H1 (cell line): Measurements from ENCODE around the gene RNF145. TPM values are rescaled to one million over a fixed set of nuclear protein-coding genes. Genes with fewer than 3 reads are reported as not detected.

ENCODE experiments used
- CTCF ChIA-PET: fragments of 300-600 bp; sonication (Branson Sonifier 250); formaldehyde crosslinking; loops from one replicate; lab custom pipeline; 2021; ENCODE audit not compliant: partially characterized antibody; lab: Charles Lee
- POLR2A ChIA-PET: fragments of 300-600 bp; sonication (Branson Sonifier 250); formaldehyde crosslinking; loops from one replicate; lab custom pipeline; 2021; ENCODE audit warnings: inconsistent platforms; ENCODE audit not compliant: partially characterized antibody; lab: Charles Lee
- DNase-seq, 2 experiments: peaks; one replicate each; pipeline versions ENCODE4 v3.0.0 to v3.0.0-alpha.2; 2010 to 2022; ENCODE audit warnings: low spot score in 2 of 2, low read depth in 1 of 2, mixed read lengths in 1 of 2
- FAIRE-seq: peaks from 2 replicates; lab custom pipeline; 2011; peaks lifted over from hg19 to GRCh38; lab: Jason Lieb, UNC
- H2AFZ ChIP-seq: 2 replicates; pipeline ENCODE4 v1.8.1; 2012; ENCODE audit warnings: low read length, inconsistent platforms
- H2AK5ac ChIP-seq: 2 replicates; pipeline ENCODE4 v1.6.1; 2013; ENCODE audit warnings: low read depth, low read length
- H2BK120ac ChIP-seq: replicated peaks from 2 replicates; pipeline ENCODE3; 2013; ENCODE audit warnings: low read depth, low read length, inconsistent platforms
- H2BK12ac ChIP-seq: 2 replicates; pipeline ENCODE4 v1.6.1; 2013; ENCODE audit warnings: low read depth, low read length
- H2BK15ac ChIP-seq: 2 replicates; pipeline ENCODE4 v1.6.1; 2013; ENCODE audit warnings: low read length
- H2BK20ac ChIP-seq: 2 replicates; pipeline ENCODE4 v1.6.1; 2013; ENCODE audit warnings: low read length
- H2BK5ac ChIP-seq: 2 replicates; pipeline ENCODE4 v1.6.1; 2013; ENCODE audit warnings: low read depth, low read length
- H3K14ac ChIP-seq: 2 replicates; pipeline ENCODE4 v1.6.1; 2013; ENCODE audit warnings: inconsistent platforms; ENCODE audit not compliant: insufficient read length
- H3K18ac ChIP-seq: 2 replicates; pipeline ENCODE4 v1.6.1; 2013; ENCODE audit warnings: low read length; ENCODE audit errors: extremely low read depth
- H3K23ac ChIP-seq: 2 replicates; pipeline ENCODE4 v1.6.1; 2013; ENCODE audit warnings: inconsistent platforms; ENCODE audit not compliant: insufficient read length
- H3K23me2 ChIP-seq: 2 replicates; pipeline ENCODE4 v1.6.1; 2013; ENCODE audit warnings: low read depth, low read length
- H3K27ac ChIP-seq: 2 replicates; pipeline ENCODE4 v1.6.1; 2011; ENCODE audit warnings: low read depth, low read length, inconsistent platforms
- H3K27me3 ChIP-seq, 4 experiments: replicated peaks in 1 of 4; 1 replicate in 1 of 4; 2 replicates in 3 of 4; pipeline versions ENCODE4 v1.6.1 to v1.8.1; 2011 to 2013; ENCODE audit warnings: low read length in 3 of 4, mild to moderate bottlenecking in 3 of 4, inconsistent platforms in 2 of 4, mixed read lengths in 2 of 4, moderate library complexity in 1 of 4; ENCODE audit not compliant: control insufficient read depth in 3 of 4, insufficient read depth in 3 of 4; ENCODE audit errors: extremely low read depth in 1 of 4
- H3K36me3 ChIP-seq, 4 experiments: 2 replicates each; pipeline versions ENCODE4 v1.6.1 to v1.8.1; 2011 to 2013; ENCODE audit warnings: mild to moderate bottlenecking in 4 of 4, low read length in 3 of 4, moderate library complexity in 2 of 4, control low read depth in 1 of 4, inconsistent platforms in 1 of 4; ENCODE audit not compliant: insufficient read depth in 4 of 4, control insufficient read depth in 2 of 4
- H3K4ac ChIP-seq: replicated peaks from 2 replicates; pipeline ENCODE3; 2013; ENCODE audit warnings: low read length, low read depth, mixed read lengths, inconsistent platforms; ENCODE audit not compliant: insufficient read length
- H3K4me1 ChIP-seq, 4 experiments: replicated peaks in 1 of 4; 1 replicate in 1 of 4; 2 replicates in 3 of 4; pipeline versions ENCODE4 v1.6.1 to v1.8.1; 2011 to 2013; ENCODE audit warnings: low read length in 3 of 4, inconsistent platforms in 2 of 4, mixed read lengths in 1 of 4; ENCODE audit not compliant: insufficient read depth in 4 of 4, control insufficient read depth in 3 of 4
- H3K4me2 ChIP-seq, 2 experiments: 2 replicates each; pipeline versions ENCODE4 v1.6.1 to v1.8.1; 2011 to 2013; ENCODE audit warnings: low read depth in 2 of 2, low read length in 2 of 2, control low read depth in 1 of 2, inconsistent platforms in 1 of 2, mild to moderate bottlenecking in 1 of 2; ENCODE audit not compliant: insufficient read depth in 1 of 2
- H3K4me3 ChIP-seq, 4 experiments: fragments of 200-600, 300-600 bp in 1 of 4; sonication (generic), shearing (Covaris generic), sonication (Bioruptor Twin) in 1 of 4; 2 replicates each; pipeline versions ENCODE4 v1.5.1 to v1.8.1; 2011 to 2016; ENCODE audit warnings: low read length in 4 of 4, low read depth in 3 of 4, control low read depth in 2 of 4, inconsistent platforms in 2 of 4, mild to moderate bottlenecking in 2 of 4, mixed read lengths in 1 of 4, moderate library complexity in 1 of 4; ENCODE audit not compliant: insufficient read depth in 2 of 4; ENCODE audit errors: extremely low read depth in 1 of 4
- H3K56ac ChIP-seq: replicated peaks from 2 replicates; pipeline ENCODE3; 2013; ENCODE audit warnings: low read depth, mild to moderate bottlenecking, mixed read lengths, low read length, inconsistent platforms; ENCODE audit not compliant: insufficient read length
- H3K79me1 ChIP-seq: 2 replicates; pipeline ENCODE4 v1.6.1; 2013; ENCODE audit warnings: low read depth, low read length, control low read depth
- H3K79me2 ChIP-seq, 2 experiments: 2 replicates each; pipeline versions ENCODE4 v1.6.1 to v1.8.1; 2012 to 2013; ENCODE audit warnings: low read length in 2 of 2, mild to moderate bottlenecking in 2 of 2, inconsistent platforms in 1 of 2; ENCODE audit not compliant: insufficient read depth in 2 of 2, control insufficient read depth in 1 of 2
- H3K9ac ChIP-seq, 4 experiments: replicated peaks in 1 of 4; 1 replicate in 1 of 4; 2 replicates in 3 of 4; pipeline versions ENCODE4 v1.6.1 to v1.8.1; 2011 to 2013; ENCODE audit warnings: low read depth in 3 of 4, low read length in 3 of 4, control low read depth in 2 of 4, mild to moderate bottlenecking in 2 of 4, moderate library complexity in 2 of 4, inconsistent platforms in 1 of 4; ENCODE audit errors: extremely low read depth in 1 of 4
- H3K9me3 ChIP-seq, 2 experiments: 2 replicates each; pipeline versions ENCODE4 v1.6.1 to v1.8.1; 2012 to 2013; ENCODE audit warnings: mild to moderate bottlenecking in 2 of 2, moderate library complexity in 2 of 2, control low read depth in 1 of 2, inconsistent platforms in 1 of 2, low read depth in 1 of 2, low read length in 1 of 2, mixed read lengths in 1 of 2; ENCODE audit not compliant: insufficient read depth in 2 of 2
- H4K20me1 ChIP-seq, 2 experiments: replicated peaks in 1 of 2; 2 replicates each; pipeline versions ENCODE3 to v1.8.1; 2011 to 2013; ENCODE audit warnings: inconsistent platforms in 2 of 2, low read length in 2 of 2, mild to moderate bottlenecking in 1 of 2; ENCODE audit not compliant: insufficient read depth in 2 of 2, control insufficient read depth in 1 of 2
- H4K5ac ChIP-seq: 2 replicates; pipeline ENCODE4 v1.6.1; 2013; ENCODE audit warnings: low read length, low read depth, mixed read lengths, inconsistent platforms; ENCODE audit not compliant: insufficient read length
- H4K8ac ChIP-seq: 2 replicates; pipeline ENCODE4 v1.8.0; 2013; ENCODE audit warnings: mild to moderate bottlenecking, moderate library complexity, low read length, inconsistent platforms; ENCODE audit not compliant: insufficient read depth; ENCODE audit errors: extremely low read depth
- H4K91ac ChIP-seq: replicated peaks from 2 replicates; pipeline ENCODE3; 2013; ENCODE audit warnings: low read length, mixed read lengths, inconsistent platforms; ENCODE audit not compliant: insufficient read length
- BCL11A ChIP-seq, 2 experiments: IDR thresholded peaks; one replicate each; pipeline ENCODE4 v1.6.1; 2011; ENCODE audit warnings: low read depth in 2 of 2, low read length in 2 of 2, mild to moderate bottlenecking in 2 of 2
- BRCA1 ChIP-seq: IDR thresholded peaks from 2 replicates; pipeline ENCODE4 v1.6.1; 2012; ENCODE audit warnings: low read depth, low read length, improper control_type of control experiment
- CHD1 ChIP-seq: IDR thresholded peaks from 2 replicates; pipeline ENCODE4 v1.6.1; 2012; ENCODE audit warnings: low read depth, low read length, improper control_type of control experiment
- CHD2 ChIP-seq: IDR thresholded peaks from 2 replicates; pipeline ENCODE4 v1.6.1; 2012; ENCODE audit warnings: low read length, improper control_type of control experiment
- JUND ChIP-seq: IDR thresholded peaks from 2 replicates; pipeline ENCODE4 v1.6.1; 2011; ENCODE audit warnings: mild to moderate bottlenecking, improper control_type of control experiment, low read length
- KDM5A ChIP-seq: fragments of 200-600 bp; IDR thresholded peaks from 2 replicates; pipeline ENCODE4 v1.7.1; 2012; ENCODE audit warnings: mild to moderate bottlenecking, low read length, inconsistent platforms, mixed read lengths
- NANOG ChIP-seq: IDR thresholded peaks from 2 replicates; pipeline ENCODE4 v1.6.1; 2011; ENCODE audit warnings: low read length, low read depth, mild to moderate bottlenecking, inconsistent platforms; ENCODE audit not compliant: insufficient read depth, poor library complexity, severe bottlenecking
- RNF2 ChIP-seq: fragments of 200-900, 300-1000 bp; sonication (generic); IDR thresholded peaks from 2 replicates; pipeline ENCODE4 v1.7.1; 2016; ENCODE audit warnings: borderline replicate concordance, low read depth, mild to moderate bottlenecking, antibody characterized with exemption, low read length; ENCODE audit not compliant: poor library complexity, severe bottlenecking; ENCODE audit errors: missing control alignments
- SP2 ChIP-seq: IDR thresholded peaks from 2 replicates; pipeline ENCODE4 v1.6.1; 2012; ENCODE audit warnings: mild to moderate bottlenecking, low read length, inconsistent platforms
- TAF1 ChIP-seq: IDR thresholded peaks from 2 replicates; pipeline ENCODE4 v1.6.1; 2011; ENCODE audit warnings: mild to moderate bottlenecking, low read depth, low read length
- TAF7 ChIP-seq: optimal IDR thresholded peaks from 2 replicates; pipeline ENCODE3; 2011; ENCODE audit warnings: low read depth, mild to moderate bottlenecking, inconsistent platforms, low read length, moderate library complexity, borderline replicate concordance
- TEAD4 ChIP-seq: IDR thresholded peaks from 2 replicates; pipeline ENCODE4 v1.6.1; 2012; ENCODE audit warnings: low read depth, low read length, inconsistent platforms, mixed read lengths
- WGBS, 2 experiments: shearing (Covaris generic) in 1 of 2; methylation state at CpG; one replicate each; pipeline versions ENCODE4 v1.1.6 to v1.1.7; 2013 to 2015; ENCODE audit warnings: low lambda C conversion rate in 2 of 2, mixed read lengths in 2 of 2, inconsistent platforms in 1 of 2, low coverage in 1 of 2, missing lambda C conversion rate in 1 of 2; ENCODE audit not compliant: insufficient replicate concordance in 2 of 2, insufficient coverage in 1 of 2, insufficient read length in 1 of 2; ENCODE audit errors: extremely low coverage in 1 of 2, missing lambda C conversion rate in 1 of 2; 5-methylcytosine and 5-hydroxymethylcytosine counted together
- polyA plus RNA-seq, 7 experiments: library from polyadenylated mRNA; depleted of rRNA in 3 of 7; stranded (reverse) in 5 of 7; unstranded in 2 of 7; fragments of >200 nt in 5 of 7; fragments of 200-250 nt in 2 of 7; gene quantifications; 1 replicate in 5 of 7; 2 replicates in 1 of 7; 4 replicates in 1 of 7; pipeline versions ENCODE4 v1.2.1 to v1.2.3, GENCODE V29; 2011 to 2013; ENCODE audit warnings: missing spikeins in 2 of 7, mixed read lengths in 2 of 7
- total RNA-seq: library from RNA; stranded (reverse); fragmentation: NEBNext Ultra II Directional; extraction: Animal tissue kit (Norgen Biotek cat#: 25700); gene quantifications from 2 replicates; pipeline ENCODE4 v1.2.1, GENCODE V29; 2021
- TF ChIP-seq, protein P1 (sequence below): IDR thresholded peaks from 2 replicates; pipeline ENCODE4 v1.6.1; 2012; ENCODE audit warnings: low read length, inconsistent platforms

The RNF145 gene
- total and polyA plus RNA-seq, 2 of the 8 experiments (the other 6 are each of a cell fraction or from before 2014, with no cell fraction given): 34.2 to 72.5 TPM

DNA sequence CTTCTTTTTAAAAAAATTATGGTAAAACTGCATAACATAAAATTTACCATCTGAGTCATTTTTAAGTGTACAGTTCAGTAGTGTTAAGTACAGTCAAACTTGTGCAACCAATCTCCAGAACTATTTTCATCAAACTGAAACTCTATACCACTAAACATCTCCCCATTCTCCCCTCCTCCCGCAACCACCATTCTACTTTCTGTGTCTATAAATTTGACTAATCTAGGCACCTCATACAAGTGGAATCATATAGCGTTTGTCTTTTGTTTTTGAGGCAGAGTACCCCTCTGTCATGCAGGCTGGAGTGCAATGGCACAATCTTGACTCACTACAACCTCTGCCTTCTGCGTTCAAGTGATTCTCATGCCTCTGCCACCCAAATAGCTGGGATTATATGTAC lies 85.7 kb downstream of the RNF145 start:
- no peak overlapping the region for H2BK12ac ChIP-seq
- no peak for TF ChIP-seq RNF2
- no peak for TF ChIP-seq JUND
- no peak for TF ChIP-seq TAF7
- TF ChIP-seq SP2: no peak
- TF ChIP-seq NANOG: no peak
- no peak for TF ChIP-seq CHD1
- no peak for TF ChIP-seq BCL11A (IDR thresholded peaks at IDR 0.05; ENCODE audit: low read depth in 2 of 2, low read length in 2 of 2)
- TF ChIP-seq BRCA1: no peak
- no peak for TF ChIP-seq TAF1
- TF ChIP-seq, protein P1, sequence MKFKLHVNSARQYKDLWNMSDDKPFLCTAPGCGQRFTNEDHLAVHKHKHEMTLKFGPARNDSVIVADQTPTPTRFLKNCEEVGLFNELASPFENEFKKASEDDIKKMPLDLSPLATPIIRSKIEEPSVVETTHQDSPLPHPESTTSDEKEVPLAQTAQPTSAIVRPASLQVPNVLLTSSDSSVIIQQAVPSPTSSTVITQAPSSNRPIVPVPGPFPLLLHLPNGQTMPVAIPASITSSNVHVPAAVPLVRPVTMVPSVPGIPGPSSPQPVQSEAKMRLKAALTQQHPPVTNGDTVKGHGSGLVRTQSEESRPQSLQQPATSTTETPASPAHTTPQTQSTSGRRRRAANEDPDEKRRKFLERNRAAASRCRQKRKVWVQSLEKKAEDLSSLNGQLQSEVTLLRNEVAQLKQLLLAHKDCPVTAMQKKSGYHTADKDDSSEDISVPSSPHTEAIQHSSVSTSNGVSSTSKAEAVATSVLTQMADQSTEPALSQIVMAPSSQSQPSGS: no peak
- TF ChIP-seq CHD2: no peak
- no peak for TF ChIP-seq KDM5A
- no peak for TF ChIP-seq TEAD4

More for the DNA sequence above, 85.7 kb downstream of the RNF145 start:
- no peak for FAIRE-seq
- Histone ChIP-seq H3K56ac (no peak overlapping the region), H3K4ac (no peak overlapping the region), H3K79me1 (no peaks in the 10 kb centered on the region), H3K14ac (no peak overlapping the region), H3K4me2 (no peak overlapping the region), H3K23ac (no peak overlapping the region), H4K91ac (no peak overlapping the region), H2BK15ac (no peak overlapping the region), H2AK5ac (no peak overlapping the region), H2BK20ac (no peak overlapping the region), H4K5ac (no peak overlapping the region), H3K36me3 (no peaks in the 10 kb centered on the region), H3K79me2 (no peaks in the 10 kb centered on the region), H2BK5ac (no peak overlapping the region), H3K23me2 (no peaks in the 10 kb centered on the region), H3K27me3 (no peaks in the 10 kb centered on the region), H2BK120ac (no peak overlapping the region), H3K9me3 (peaks cover 0 to 4% of the 10 kb centered on the region in 2 experiments; a peak in 1 of 4 replicates), H4K20me1 (no peaks in the 10 kb centered on the region), H3K9ac (no peak overlapping the region), H3K4me3 (no peak overlapping the region), H4K8ac (no peak overlapping the region), H3K18ac (no peak overlapping the region), H3K4me1 (no peaks in the 10 kb centered on the region), H2AFZ (no peak overlapping the region), H3K27ac (no peak overlapping the region)
- WGBS, 2 experiments: 82 to 100% methylated on average over 1 to 3 of the region's 3 CpGs
- POLR2A ChIA-PET: interaction anchor here (0.6 kb wide), 1 partner anchor 545 kb away, joined by 3 read pairs; no protein-coding TSS in a partner anchor
- CTCF ChIA-PET: interaction anchor here (1.0 to 1.3 kb wide), 2 partner anchors 12 to 17 kb away, joined by 3 to 6 read pairs; no protein-coding TSS in a partner anchor
- DNase-seq: no peak
